Peyer's patch (tissue), 4 donors: ENCODE data around the gene AGMO. TPM values are rescaled to one million over a fixed set of nuclear protein-coding genes. Genes with fewer than 3 reads are reported as not detected.

ENCODE experiments used
- DNase-seq, 3 donors: peaks; one replicate each; pipeline ENCODE4 v3.0.0-alpha.2; 2017 to 2019
- H3K27ac ChIP-seq, 4 donors: fragments of 200-600 bp; sonication (generic); one replicate each; pipeline ENCODE4 v1.5.1; 2016 to 2019
- H3K27me3 ChIP-seq, 2 donors: fragments of 200-600 bp; sonication (generic); one replicate each; pipeline ENCODE4 v1.5.1; 2019
- H3K36me3 ChIP-seq, 3 donors: fragments of 200-600 bp; sonication (generic); one replicate each; pipeline ENCODE4 v1.5.1; 2016 to 2019
- H3K4me1 ChIP-seq, 4 donors: fragments of 200-600 bp; sonication (generic); one replicate each; pipeline ENCODE4 v1.5.1; 2016 to 2019
- H3K4me3 ChIP-seq, 4 donors: fragments of 200-600 bp; sonication (generic); 1 replicate in 3 of 4; 2 replicates in 1 of 4; pipeline ENCODE4 v1.5.1; 2016 to 2019; ENCODE audit warnings: mild to moderate bottlenecking in 1 of 4
- H3K9me3 ChIP-seq, 4 donors: fragments of 200-600 bp; sonication (generic); one replicate each; pipeline ENCODE4 v1.5.1; 2016 to 2019; ENCODE audit warnings: mild to moderate bottlenecking in 1 of 4
- POLR2A ChIP-seq, 2 donors: fragments of 450-650 bp; IDR thresholded peaks; one replicate each; pipeline ENCODE4 v1.5.1; 2017; ENCODE audit warnings: antibody characterized with exemption in 2 of 2, mild to moderate bottlenecking in 2 of 2, moderate library complexity in 2 of 2
- total RNA-seq, 4 donors: library from RNA; depleted of rRNA; stranded (reverse); fragments of >200 nt; gene quantifications; one replicate each; pipeline ENCODE4 v1.1.0, GENCODE V29; 2016
- TF ChIP-seq, protein P1 (sequence below), 6 experiments: fragments of 450-650 bp in 4 of 6; fragments of 200-600 bp in 2 of 6; sonication (generic) in 1 of 6; IDR thresholded peaks; one replicate each; pipeline ENCODE4 v1.5.1; 2017 to 2019; ENCODE audit warnings: antibody characterized with exemption in 6 of 6, mild to moderate bottlenecking in 3 of 6, moderate library complexity in 1 of 6

AGMO gene
- total RNA-seq, 4 donors from 2014 or later = 0.83 to 25.7 (median 15.8) TPM

DNA sequence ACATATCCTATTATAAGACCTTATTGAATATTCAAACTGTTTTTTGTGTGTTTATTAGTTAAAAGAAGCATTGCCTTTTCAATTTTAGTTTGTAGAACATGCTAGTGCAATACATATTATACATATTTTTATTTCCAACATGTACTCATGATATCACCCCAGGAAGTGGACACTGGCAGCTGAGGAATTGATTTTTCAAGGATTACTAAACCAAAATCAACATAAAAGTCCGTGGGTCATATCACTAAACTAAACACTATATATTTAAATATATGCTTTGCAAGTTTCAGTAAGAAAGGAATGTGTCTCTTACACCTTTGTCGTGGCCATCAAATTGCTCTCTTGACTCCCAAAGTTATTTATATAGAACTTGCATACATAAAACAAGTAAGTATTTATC lies 185.2 kb downstream of the AGMO start:
- Histone ChIP-seq H3K9me3 (no peaks in the 10 kb centered on the region), H3K27ac (no peak overlapping the region), H3K4me1 (no peaks in the 10 kb centered on the region), H3K27me3 (no peaks in the 10 kb centered on the region), H3K4me3 (no peak overlapping the region), H3K36me3 (no peaks in the 10 kb centered on the region)
- no peak for DNase-seq
- TF ChIP-seq POLR2A (IDR thresholded peaks at IDR 0.05) = no peak
- TF ChIP-seq, protein P1, sequence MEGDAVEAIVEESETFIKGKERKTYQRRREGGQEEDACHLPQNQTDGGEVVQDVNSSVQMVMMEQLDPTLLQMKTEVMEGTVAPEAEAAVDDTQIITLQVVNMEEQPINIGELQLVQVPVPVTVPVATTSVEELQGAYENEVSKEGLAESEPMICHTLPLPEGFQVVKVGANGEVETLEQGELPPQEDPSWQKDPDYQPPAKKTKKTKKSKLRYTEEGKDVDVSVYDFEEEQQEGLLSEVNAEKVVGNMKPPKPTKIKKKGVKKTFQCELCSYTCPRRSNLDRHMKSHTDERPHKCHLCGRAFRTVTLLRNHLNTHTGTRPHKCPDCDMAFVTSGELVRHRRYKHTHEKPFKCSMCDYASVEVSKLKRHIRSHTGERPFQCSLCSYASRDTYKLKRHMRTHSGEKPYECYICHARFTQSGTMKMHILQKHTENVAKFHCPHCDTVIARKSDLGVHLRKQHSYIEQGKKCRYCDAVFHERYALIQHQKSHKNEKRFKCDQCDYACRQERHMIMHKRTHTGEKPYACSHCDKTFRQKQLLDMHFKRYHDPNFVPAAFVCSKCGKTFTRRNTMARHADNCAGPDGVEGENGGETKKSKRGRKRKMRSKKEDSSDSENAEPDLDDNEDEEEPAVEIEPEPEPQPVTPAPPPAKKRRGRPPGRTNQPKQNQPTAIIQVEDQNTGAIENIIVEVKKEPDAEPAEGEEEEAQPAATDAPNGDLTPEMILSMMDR (IDR thresholded peaks at IDR 0.05) = no peak

DNA sequence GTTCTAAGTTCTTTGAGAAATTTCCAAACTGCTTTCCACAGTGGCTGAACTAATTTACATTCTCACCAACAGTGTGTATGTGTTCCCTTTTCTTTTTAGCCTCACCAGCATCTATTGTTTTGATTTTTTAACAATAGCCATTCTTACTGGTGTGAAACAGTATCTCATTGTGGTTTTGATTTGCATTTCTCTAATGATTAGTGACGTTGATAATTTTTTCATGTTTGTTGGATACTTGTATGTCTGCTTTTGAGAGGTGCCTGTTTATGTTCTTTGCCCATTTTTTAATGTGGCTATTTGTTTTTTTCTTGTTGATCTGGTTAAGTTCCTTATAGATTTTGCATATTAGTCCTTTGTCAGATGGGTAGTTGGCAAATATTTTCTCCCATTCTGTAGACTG lies 191.4 kb downstream of the AGMO start:
- Histone ChIP-seq H3K27ac (no peak overlapping the region), H3K27me3 (no peaks in the 10 kb centered on the region), H3K36me3 (no peaks in the 10 kb centered on the region), H3K9me3 (no peaks in the 10 kb centered on the region), H3K4me1 (no peaks in the 10 kb centered on the region), H3K4me3 (no peak overlapping the region)
- TF ChIP-seq POLR2A (IDR thresholded peaks at IDR 0.05) = no peak
- TF ChIP-seq, protein P1 (IDR thresholded peaks at IDR 0.05) = no peak
- DNase-seq = no peak

DNA sequence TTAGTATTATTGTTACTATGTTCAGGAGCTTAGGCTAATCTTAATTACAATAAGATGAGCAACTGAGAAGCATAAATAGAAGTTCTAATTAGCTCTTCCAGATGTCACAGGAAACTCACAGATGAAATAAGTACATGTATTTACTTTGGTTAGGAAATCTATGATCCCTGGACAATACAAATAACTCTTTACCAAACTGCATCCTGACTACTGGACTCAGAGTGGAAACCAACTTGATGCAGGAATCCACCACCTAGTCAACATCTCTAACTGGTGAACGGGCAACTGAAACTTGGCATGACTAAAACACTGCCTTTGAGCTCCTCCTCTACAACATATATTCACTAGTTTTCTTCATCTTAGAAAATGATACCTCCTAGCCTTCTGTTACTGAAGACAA lies 193.2 kb downstream of the AGMO start:
- Histone ChIP-seq H3K4me3 (no peak overlapping the region), H3K4me1 (no peaks in the 10 kb centered on the region)
- no peak for TF ChIP-seq POLR2A (IDR thresholded peaks at IDR 0.05)
- TF ChIP-seq, protein P1 (IDR thresholded peaks at IDR 0.05) = no peak

DNA sequence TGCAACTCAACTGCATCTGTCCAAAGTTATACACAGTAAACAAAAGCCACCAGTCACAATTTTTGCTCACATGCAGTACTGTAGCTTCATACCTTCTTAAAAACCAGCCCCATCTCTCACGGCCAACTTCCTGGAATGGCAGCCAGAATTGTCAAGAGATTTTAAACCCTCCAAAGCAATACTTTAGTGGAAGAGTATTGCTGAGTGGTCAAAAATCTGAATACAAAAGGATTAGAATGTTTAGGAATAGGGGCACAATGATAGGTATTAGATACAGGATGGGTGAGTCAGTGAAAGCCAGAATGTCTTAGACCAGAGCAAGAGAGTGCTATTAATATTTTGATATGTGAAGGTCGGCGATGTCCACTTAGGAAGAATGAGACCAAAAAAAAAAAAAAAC lies 193.9 kb downstream of the AGMO start:
- no peak overlapping the region for H3K4me3 ChIP-seq
- TF ChIP-seq, protein P1 (IDR thresholded peaks at IDR 0.05) = no peak
- no peak for TF ChIP-seq POLR2A (IDR thresholded peaks at IDR 0.05)
- no peak overlapping the region for H3K27ac ChIP-seq
- DNase-seq = no peak
- H3K4me1 ChIP-seq = no peaks in the 10 kb centered on the region
- no peaks in the 10 kb centered on the region for H3K36me3 ChIP-seq
- H3K27me3 ChIP-seq = no peaks in the 10 kb centered on the region
- H3K9me3 ChIP-seq = no peaks in the 10 kb centered on the region

More for the DNA sequence above, 193.2 kb downstream of the AGMO start:
- H3K9me3 ChIP-seq = no peaks in the 10 kb centered on the region
- no peak for DNase-seq
- H3K36me3 ChIP-seq = no peaks in the 10 kb centered on the region
- H3K27me3 ChIP-seq = no peaks in the 10 kb centered on the region
- H3K27ac ChIP-seq = no peak overlapping the region

DNA sequence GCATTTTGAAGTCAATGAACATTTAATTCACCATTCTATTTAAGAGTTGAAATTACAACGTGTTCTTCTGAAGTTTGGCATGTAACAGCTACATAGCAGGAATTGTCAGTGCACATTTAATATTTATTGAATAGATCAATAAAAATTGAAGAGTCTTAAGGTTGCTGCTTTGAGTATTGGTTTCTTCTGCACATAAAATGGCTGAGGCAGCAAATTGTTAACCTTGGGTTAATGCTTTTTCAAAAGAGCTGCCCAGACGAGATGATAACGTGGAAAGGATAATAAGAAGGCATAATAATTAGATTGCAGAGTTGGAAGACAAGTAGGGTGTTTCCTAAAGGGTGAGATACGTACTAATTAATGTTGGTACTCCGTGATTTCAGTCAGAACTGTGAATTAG lies 203.7 kb downstream of the AGMO start:
- DNase-seq = no peak
- no peak for TF ChIP-seq POLR2A (IDR thresholded peaks at IDR 0.05)
- TF ChIP-seq, protein P1 (IDR thresholded peaks at IDR 0.05) = no peak
- Histone ChIP-seq H3K4me1 (no peaks in the 10 kb centered on the region), H3K4me3 (no peak overlapping the region), H3K27me3 (no peaks in the 10 kb centered on the region), H3K36me3 (no peaks in the 10 kb centered on the region), H3K9me3 (no peaks in the 10 kb centered on the region), H3K27ac (no peak overlapping the region)
